ENCODE results near the gene ATP11A. TPM values are rescaled to one million over a fixed set of nuclear protein-coding genes. Genes with fewer than 3 reads are reported as not detected.
"Not testable (repeated sequence)": the region's sequence is repeated elsewhere in the genome, so short reads cannot be mapped to it uniquely, and the experiment has no call there.

ATP11A gene
- total RNA-seq, 1 experiment from 2014 or later = 80.4 TPM

- H2AFZ ChIP-seq (ENCODE audit: low read depth, low read length, poor library complexity, severe bottlenecking) = no peak overlapping the region
- ChIA-PET RAD21 (ENCODE audit: low non-redundant PET in 1 of 2, low total read pairs in 2 of 2, uncharacterized antibody in 2 of 2, unreplicated experiment in 2 of 2) (no interaction called here), CTCF (no interaction called here), POLR2A (no interaction called here)
- no peak overlapping the region for H3K9ac ChIP-seq (ENCODE audit: low read length)
- no peaks in the 10 kb centered on the region for H3K9me3 ChIP-seq (ENCODE audit: control insufficient read depth in 1 of 2, insufficient read depth in 1 of 2, low read depth in 1 of 2, low read length in 2 of 2)
- H3K27me3 ChIP-seq (ENCODE audit: insufficient read depth, low read length) = no peaks in the 10 kb centered on the region
- no peaks in the 10 kb centered on the region for H3K9me2 ChIP-seq (ENCODE audit: insufficient read depth)
- no peak for TF ChIP-seq MAX (IDR thresholded peaks at IDR 0.05)
- H3K36me3 ChIP-seq (ENCODE audit: control insufficient read depth in 1 of 2, insufficient read depth in 2 of 2, low read length in 2 of 2) = no peaks in the 10 kb centered on the region
- DNase-seq (ENCODE audit: low read depth, low spot score) = no peak
- BruUV-seq (replicated peaks) = no TSS peak
- no peaks in the 10 kb centered on the region for H4K20me1 ChIP-seq (ENCODE audit: insufficient read depth)
- H3K4me2 ChIP-seq (ENCODE audit: low read length) = no peak overlapping the region
- H3K4me3 ChIP-seq (replicated peaks in 1 of 2; ENCODE audit: low read depth in 1 of 2, low read length in 2 of 2) = no peak overlapping the region
- intact Hi-C loops (cut with micrococcal nuclease) = no loop called here
- no peaks in the 10 kb centered on the region for H3K4me1 ChIP-seq (ENCODE audit: control insufficient read depth in 1 of 2, insufficient read depth in 2 of 2, low read length in 2 of 2)
- no peak overlapping the region for H3K27ac ChIP-seq (ENCODE audit: low read depth, low read length)
- no peak for ATAC-seq
- no peaks in the 10 kb centered on the region for H3K79me2 ChIP-seq (ENCODE audit: insufficient read depth, low read length)
Observed at GRCh38 chr13:112675366-112675756, 14.5 kb upstream of the ATP11A start.

- H3K4me2 ChIP-seq (ENCODE audit: low read length); H3K4me3 ChIP-seq (replicated peaks in 1 of 2; ENCODE audit: low read depth in 1 of 2, low read length in 2 of 2); H2AFZ ChIP-seq (ENCODE audit: low read depth, low read length, poor library complexity, severe bottlenecking); H4K20me1 ChIP-seq (ENCODE audit: insufficient read depth); DNase-seq (ENCODE audit: low read depth, low spot score); H3K36me3 ChIP-seq (ENCODE audit: control insufficient read depth in 1 of 2, insufficient read depth in 2 of 2, low read length in 2 of 2); H3K9me2 ChIP-seq (ENCODE audit: insufficient read depth); CTCF ChIA-PET; H3K79me2 ChIP-seq (ENCODE audit: insufficient read depth, low read length); H3K27me3 ChIP-seq (ENCODE audit: insufficient read depth, low read length); H3K27ac ChIP-seq (ENCODE audit: low read depth, low read length); H3K9ac ChIP-seq (ENCODE audit: low read length); ATAC-seq; H3K4me1 ChIP-seq (ENCODE audit: control insufficient read depth in 1 of 2, insufficient read depth in 2 of 2, low read length in 2 of 2); intact Hi-C loops (cut with micrococcal nuclease); POLR2A ChIA-PET; RAD21 ChIA-PET (ENCODE audit: low non-redundant PET in 1 of 2, low total read pairs in 2 of 2, uncharacterized antibody in 2 of 2, unreplicated experiment in 2 of 2); H3K9me3 ChIP-seq (ENCODE audit: control insufficient read depth in 1 of 2, insufficient read depth in 1 of 2, low read depth in 1 of 2, low read length in 2 of 2); BruUV-seq (replicated peaks): not testable (repeated sequence)
Observed at GRCh38 chr13:112677421-112677962, 12.3 kb upstream of the ATP11A start.

GRCh38 chr13:112679381-112679780, 10.5 kb upstream of the ATP11A start:
- H3K9me2 ChIP-seq (ENCODE audit: insufficient read depth) = no peaks in the 10 kb centered on the region
- intact Hi-C loops (cut with micrococcal nuclease) = no loop called here
- ChIA-PET POLR2A (no interaction called here), CTCF (no interaction called here), RAD21 (ENCODE audit: low non-redundant PET in 1 of 2, low total read pairs in 2 of 2, uncharacterized antibody in 2 of 2, unreplicated experiment in 2 of 2) (no interaction called here)
- ATAC-seq = no peak
- no peaks in the 10 kb centered on the region for H3K4me1 ChIP-seq (ENCODE audit: control insufficient read depth in 1 of 2, insufficient read depth in 2 of 2, low read length in 2 of 2)
- no peak for DNase-seq (ENCODE audit: low read depth, low spot score)
- H3K27me3 ChIP-seq (ENCODE audit: insufficient read depth, low read length) = no peaks in the 10 kb centered on the region
- no peak overlapping the region for H3K4me2 ChIP-seq (ENCODE audit: low read length)
- no peak overlapping the region for H3K27ac ChIP-seq (ENCODE audit: low read depth, low read length)
- BruUV-seq (replicated peaks) = no TSS peak
- no peaks in the 10 kb centered on the region for H3K36me3 ChIP-seq (ENCODE audit: control insufficient read depth in 1 of 2, insufficient read depth in 2 of 2, low read length in 2 of 2)
- no peaks in the 10 kb centered on the region for H3K79me2 ChIP-seq (ENCODE audit: insufficient read depth, low read length)
- no peak overlapping the region for H3K9ac ChIP-seq (ENCODE audit: low read length)
- no peaks in the 10 kb centered on the region for H4K20me1 ChIP-seq (ENCODE audit: insufficient read depth)
- no peak overlapping the region for H2AFZ ChIP-seq (ENCODE audit: low read depth, low read length, poor library complexity, severe bottlenecking)
- H3K4me3 ChIP-seq (replicated peaks in 1 of 2; ENCODE audit: low read depth in 1 of 2, low read length in 2 of 2) = no peak overlapping the region
- H3K9me3 ChIP-seq (ENCODE audit: control insufficient read depth in 1 of 2, insufficient read depth in 1 of 2, low read depth in 1 of 2, low read length in 2 of 2) = no peaks in the 10 kb centered on the region
- no peak for TF ChIP-seq YY1 (IDR thresholded peaks at IDR 0.05; ENCODE audit: extremely low read depth, insufficient replicate concordance, low read depth, low read length)
- TF ChIP-seq CTCF (IDR thresholded peaks at IDR 0.05 in 2 of 3, conservative IDR thresholded peaks at IDR 0.05 in 1 of 3; ENCODE audit: borderline replicate concordance in 1 of 3, insufficient read depth in 1 of 3, low read depth in 2 of 3, low read length in 2 of 3) = no peak
- TF ChIP-seq CBX3 (IDR thresholded peaks at IDR 0.05; ENCODE audit: low read depth) = no peak
- TF ChIP-seq SIN3A (IDR thresholded peaks at IDR 0.05; ENCODE audit: low read depth) = no peak
- no peak for TF ChIP-seq POLR2AphosphoS5 (IDR thresholded peaks at IDR 0.05; ENCODE audit: low read depth, low read length)
- no peak for TF ChIP-seq JUND (IDR thresholded peaks at IDR 0.05)
- no peak for TF ChIP-seq FOSL1 (IDR thresholded peaks at IDR 0.05; ENCODE audit: low read depth)
- TF ChIP-seq ZBTB33 (IDR thresholded peaks at IDR 0.05; ENCODE audit: extremely low read depth, insufficient replicate concordance, low read length) = no peak
- TF ChIP-seq SP1 (IDR thresholded peaks at IDR 0.05; ENCODE audit: low read depth) = no peak

Data from HCT116 (cell line).